Measurements from ENCODE around the gene AGAP9. TPM values are rescaled to one million over a fixed set of nuclear protein-coding genes. Genes with fewer than 3 reads are reported as not detected.

The AGAP9 gene
- total and polyA plus RNA-seq, 9 of the 15 experiments (the other 6 are each of a cell fraction or from before 2014, with no cell fraction given), result 0.37 to 11.7 (median 5.8) TPM

GRCh38 chr10:47454780-47455058 is 68.7 kb downstream of the AGAP9 start:
- Histone ChIP-seq H3K36me3 (ENCODE audit: control insufficient read depth, insufficient read depth, low read length) (no peaks in the 10 kb centered on the region), H3K9ac (ENCODE audit: insufficient read depth in 1 of 2, low read depth in 2 of 2, low read length in 2 of 2) (no peak overlapping the region), H3K9me3 (replicated peaks; ENCODE audit: control insufficient read depth, insufficient read depth, low read depth, low read length) (no peaks in the 10 kb centered on the region), H3K27me3 (ENCODE audit: control insufficient read depth in 2 of 2, insufficient read depth in 2 of 2, low read length in 2 of 2) (peaks cover 21 to 62% of the 10 kb centered on the region in 2 experiments; a peak in 4 of 5 replicates), H3K4me1 (replicated peaks in 1 of 2; ENCODE audit: control insufficient read depth in 2 of 2, insufficient read depth in 2 of 2, low read length in 2 of 2) (peaks cover 0 to 8% of the 10 kb centered on the region in 2 experiments; a peak in 1 of 5 replicates), H3K4me2 (ENCODE audit: insufficient read depth, low read length) (no peak overlapping the region), H3K4me3 (no peak overlapping the region), H4K20me1 (replicated peaks; ENCODE audit: control insufficient read depth, insufficient read depth, low read length) (no peaks in the 10 kb centered on the region; the same call in 1 of the 2 replicates), H2AFZ (ENCODE audit: low read depth, low read length) (no peak overlapping the region), H3K27ac (ENCODE audit: extremely low read depth, low read depth, low read length) (no peak overlapping the region), H3K79me2 (ENCODE audit: control insufficient read depth, insufficient read depth, low read length) (no peaks in the 10 kb centered on the region), H3K9me1 (ENCODE audit: control insufficient read depth, insufficient read depth, low read length) (no peaks in the 10 kb centered on the region)
- 0% methylated on average over 3 of the region's 3 CpGs for WGBS (ENCODE audit: insufficient coverage, low coverage, missing lambda C conversion rate)
- in situ Hi-C loops (cut with MboI) (no loop called here), intact Hi-C loops (cut with micrococcal nuclease) (loop anchor here (5.0 kb wide), 1 partner anchor 92 kb away; no protein-coding TSS in a partner anchor)
- ATAC-seq (no peak), DNase-seq (ENCODE audit: extremely low read depth in 1 of 4, low spot score in 3 of 4) (peak in 1 of 4 experiments; percentile 4), FAIRE-seq (no peak)
- BruUV-seq (replicated peaks), result no TSS peak
- ChIA-PET POLR2A (no interaction called here), CTCF (ENCODE audit: low intra/inter-chr PET ratio) (no interaction called here)
- no peak for TF ChIP-seq SRSF9 (IDR thresholded peaks at IDR 0.05; ENCODE audit: borderline replicate concordance, low read depth, low read length)
- no peak for TF ChIP-seq SETDB1 (IDR thresholded peaks at IDR 0.05; ENCODE audit: low read length)
- no peak for TF ChIP-seq GTF2A2 (tag; IDR thresholded peaks at IDR 0.05)
- no peak for TF ChIP-seq CBX2 (IDR thresholded peaks at IDR 0.05; ENCODE audit: insufficient read depth, low read length, poor library complexity, severe bottlenecking)

- Histone ChIP-seq H4K20me1 (replicated peaks; ENCODE audit: control insufficient read depth, insufficient read depth, low read length) (no peaks in the 10 kb centered on the region; the same call in 1 of the 2 replicates), H3K9ac (ENCODE audit: insufficient read depth in 1 of 2, low read depth in 2 of 2, low read length in 2 of 2) (no peak overlapping the region), H3K4me1 (replicated peaks in 1 of 2; ENCODE audit: control insufficient read depth in 2 of 2, insufficient read depth in 2 of 2, low read length in 2 of 2) (peaks cover 0 to 8% of the 10 kb centered on the region in 2 experiments; a peak in 1 of 5 replicates), H3K9me3 (replicated peaks; ENCODE audit: control insufficient read depth, insufficient read depth, low read depth, low read length) (no peaks in the 10 kb centered on the region), H3K9me1 (ENCODE audit: control insufficient read depth, insufficient read depth, low read length) (no peaks in the 10 kb centered on the region), H3K4me2 (ENCODE audit: insufficient read depth, low read length) (no peak overlapping the region), H3K27me3 (ENCODE audit: control insufficient read depth in 2 of 2, insufficient read depth in 2 of 2, low read length in 2 of 2) (peaks cover 21 to 62% of the 10 kb centered on the region in 2 experiments; a peak in 4 of 5 replicates), H3K4me3 (no peak overlapping the region), H2AFZ (ENCODE audit: low read depth, low read length) (no peak overlapping the region), H3K79me2 (ENCODE audit: control insufficient read depth, insufficient read depth, low read length) (no peaks in the 10 kb centered on the region), H3K36me3 (ENCODE audit: control insufficient read depth, insufficient read depth, low read length) (no peaks in the 10 kb centered on the region), H3K27ac (ENCODE audit: extremely low read depth, low read depth, low read length) (no peak overlapping the region)
- ChIA-PET CTCF (ENCODE audit: low intra/inter-chr PET ratio) (no interaction called here), POLR2A (no interaction called here)
- in situ Hi-C loops (cut with MboI) (no loop called here), intact Hi-C loops (cut with micrococcal nuclease) (loop anchor here (5.0 kb wide), 1 partner anchor 92 kb away; no protein-coding TSS in a partner anchor)
- FAIRE-seq, result no peak
- BruUV-seq (replicated peaks), result no TSS peak
- peak in 1 of 4 experiments; percentile 5 for DNase-seq (ENCODE audit: extremely low read depth in 1 of 4, low spot score in 3 of 4)
- ATAC-seq, result no peak
- WGBS (ENCODE audit: insufficient coverage, low coverage, missing lambda C conversion rate), result 0% methylated on average over 10 of the region's 10 CpGs
- TF ChIP-seq TAF15 (IDR thresholded peaks at IDR 0.05; ENCODE audit: low read depth, low read length) (no peak), UBTF (IDR thresholded peaks at IDR 0.05; ENCODE audit: borderline replicate concordance in 1 of 2, low read depth in 2 of 2, low read length in 2 of 2) (no peak), EGR1 (conservative IDR thresholded peaks at IDR 0.05) (no peak), ZNF75A (CRISPR knock-in tag; IDR thresholded peaks at IDR 0.05) (no peak), TEAD1 (CRISPR knock-in tag; IDR thresholded peaks at IDR 0.05) (no peak), RBM14 (IDR thresholded peaks at IDR 0.05; ENCODE audit: borderline replicate concordance, insufficient read depth, low read depth, low read length) (no peak), ZNF449 (CRISPR knock-in tag; IDR thresholded peaks at IDR 0.05) (no peak)
Observed at GRCh38 chr10:47454008-47454779, 69.2 kb downstream of the AGAP9 start.

All from K562 (cell line).